Measurements from ENCODE around the gene CC2D1A.
A peak's percentile ranks its signal among the peaks of the same experiment; 100 is the strongest.

The CC2D1A gene

GRCh38 chr19:13952154-13952930 lies 46.3 kb downstream of the CC2D1A start, which contains the start of gene DCAF15:
TSS of gene DCAF15 (plus strand) at chr19:13952509. CDS start at chr19:13952513, 4 bp downstream.
- Histone ChIP-seq H3K27me3 (ENCODE audit: insufficient read depth, insufficient read length) (no peaks in the 10 kb centered on the region), H3K9me3 (ENCODE audit: insufficient read depth, low read length) (no peaks in the 10 kb centered on the region), H3K4me1 (ENCODE audit: insufficient read depth, insufficient read length) (peaks cover 9% of the 10 kb centered on the region), H3K4me3 (ENCODE audit: insufficient read length, low read depth) (peak within 1 kb of the TSS; percentile 88), H3K9ac (ENCODE audit: insufficient read length, low read depth) (peak within 1 kb of the TSS; percentile 83), H3K36me3 (ENCODE audit: insufficient read depth, insufficient read length, low read length) (peaks cover 40% of the 10 kb centered on the region)
- peak; percentile 100 for DNase-seq (ENCODE audit: low read depth, low spot score)
- no peak for TF ChIP-seq ZNF274 (IDR thresholded peaks at IDR 0.05; ENCODE audit: low read depth, low read length)
- TF ChIP-seq YY1 (IDR thresholded peaks at IDR 0.05; ENCODE audit: insufficient read depth, insufficient read length): peak; percentile 70

GRCh38 chr19:13952931-13953531 lies 47.0 kb downstream of the CC2D1A start:
- Histone ChIP-seq H3K9ac (ENCODE audit: insufficient read length, low read depth) (peak overlapping the region; percentile 76), H3K4me1 (ENCODE audit: insufficient read depth, insufficient read length) (peaks cover 9% of the 10 kb centered on the region), H3K9me3 (ENCODE audit: insufficient read depth, low read length) (no peaks in the 10 kb centered on the region), H3K4me3 (ENCODE audit: insufficient read length, low read depth) (peak overlapping the region; percentile 88), H3K27me3 (ENCODE audit: insufficient read depth, insufficient read length) (no peaks in the 10 kb centered on the region), H3K36me3 (ENCODE audit: insufficient read depth, insufficient read length, low read length) (peaks cover 47% of the 10 kb centered on the region)
- TF ChIP-seq ZNF274 (IDR thresholded peaks at IDR 0.05; ENCODE audit: low read depth, low read length) (no peak), YY1 (IDR thresholded peaks at IDR 0.05; ENCODE audit: insufficient read depth, insufficient read length) (no peak), SUZ12 (IDR thresholded peaks at IDR 0.05; ENCODE audit: extremely low read depth, insufficient read depth, insufficient read length) (no peak)
- DNase-seq (ENCODE audit: low read depth, low spot score): no peak

GRCh38 chr19:13954185-13954584 lies 48.2 kb downstream of the CC2D1A start:
- H3K4me1 ChIP-seq (ENCODE audit: insufficient read depth, insufficient read length): peaks cover 11% of the 10 kb centered on the region
- H3K9ac ChIP-seq (ENCODE audit: insufficient read length, low read depth): no peak overlapping the region
- TF ChIP-seq ZNF274 (IDR thresholded peaks at IDR 0.05; ENCODE audit: low read depth, low read length): no peak
- TF ChIP-seq SUZ12 (IDR thresholded peaks at IDR 0.05; ENCODE audit: extremely low read depth, insufficient read depth, insufficient read length): no peak
- TF ChIP-seq YY1 (IDR thresholded peaks at IDR 0.05; ENCODE audit: insufficient read depth, insufficient read length): no peak
- no peaks in the 10 kb centered on the region for H3K9me3 ChIP-seq (ENCODE audit: insufficient read depth, low read length)
- no peak for DNase-seq (ENCODE audit: low read depth, low spot score)
- no peaks in the 10 kb centered on the region for H3K27me3 ChIP-seq (ENCODE audit: insufficient read depth, insufficient read length)
- no peak overlapping the region for H3K4me3 ChIP-seq (ENCODE audit: insufficient read length, low read depth)
- peaks cover 59% of the 10 kb centered on the region for H3K36me3 ChIP-seq (ENCODE audit: insufficient read depth, insufficient read length, low read length)

- TF ChIP-seq SUZ12 (IDR thresholded peaks at IDR 0.05; ENCODE audit: extremely low read depth, insufficient read depth, insufficient read length) (no peak), YY1 (IDR thresholded peaks at IDR 0.05; ENCODE audit: insufficient read depth, insufficient read length) (no peak), ZNF274 (IDR thresholded peaks at IDR 0.05; ENCODE audit: low read depth, low read length) (no peak)
- Histone ChIP-seq H3K9ac (ENCODE audit: insufficient read length, low read depth) (no peak overlapping the region), H3K4me3 (ENCODE audit: insufficient read length, low read depth) (no peak overlapping the region), H3K27me3 (ENCODE audit: insufficient read depth, insufficient read length) (no peaks in the 10 kb centered on the region), H3K4me1 (ENCODE audit: insufficient read depth, insufficient read length) (peaks cover 20% of the 10 kb centered on the region), H3K36me3 (ENCODE audit: insufficient read depth, insufficient read length, low read length) (peaks cover 75% of the 10 kb centered on the region), H3K9me3 (ENCODE audit: insufficient read depth, low read length) (no peaks in the 10 kb centered on the region)
- DNase-seq (ENCODE audit: low read depth, low spot score): no peak
Measured at GRCh38 chr19:13955662-13956364, 49.8 kb downstream of the CC2D1A start.

- Histone ChIP-seq H3K27me3 (ENCODE audit: insufficient read depth, insufficient read length) (no peaks in the 10 kb centered on the region), H3K9me3 (ENCODE audit: insufficient read depth, low read length) (no peaks in the 10 kb centered on the region), H3K36me3 (ENCODE audit: insufficient read depth, insufficient read length, low read length) (peaks cover 79% of the 10 kb centered on the region), H3K4me3 (ENCODE audit: insufficient read length, low read depth) (no peak overlapping the region), H3K4me1 (ENCODE audit: insufficient read depth, insufficient read length) (peaks cover 20% of the 10 kb centered on the region), H3K9ac (ENCODE audit: insufficient read length, low read depth) (no peak overlapping the region)
- TF ChIP-seq ZNF274 (IDR thresholded peaks at IDR 0.05; ENCODE audit: low read depth, low read length) (no peak), SUZ12 (IDR thresholded peaks at IDR 0.05; ENCODE audit: extremely low read depth, insufficient read depth, insufficient read length) (no peak), YY1 (IDR thresholded peaks at IDR 0.05; ENCODE audit: insufficient read depth, insufficient read length) (no peak)
- DNase-seq (ENCODE audit: low read depth, low spot score): no peak
Measured at GRCh38 chr19:13956365-13956744, 50.4 kb downstream of the CC2D1A start.

- Histone ChIP-seq H3K36me3 (ENCODE audit: insufficient read depth, insufficient read length, low read length) (peaks cover 86% of the 10 kb centered on the region), H3K27me3 (ENCODE audit: insufficient read depth, insufficient read length) (no peaks in the 10 kb centered on the region), H3K9ac (ENCODE audit: insufficient read length, low read depth) (no peak overlapping the region), H3K4me1 (ENCODE audit: insufficient read depth, insufficient read length) (peaks cover 22% of the 10 kb centered on the region), H3K4me3 (ENCODE audit: insufficient read length, low read depth) (no peak overlapping the region), H3K9me3 (ENCODE audit: insufficient read depth, low read length) (no peaks in the 10 kb centered on the region)
- DNase-seq (ENCODE audit: low read depth, low spot score): no peak
- no peak for TF ChIP-seq ZNF274 (IDR thresholded peaks at IDR 0.05; ENCODE audit: low read depth, low read length)
- TF ChIP-seq SUZ12 (IDR thresholded peaks at IDR 0.05; ENCODE audit: extremely low read depth, insufficient read depth, insufficient read length): no peak
- no peak for TF ChIP-seq YY1 (IDR thresholded peaks at IDR 0.05; ENCODE audit: insufficient read depth, insufficient read length)
Measured at GRCh38 chr19:13957051-13957450, 51.0 kb downstream of the CC2D1A start.

- Histone ChIP-seq H3K27me3 (ENCODE audit: insufficient read depth, insufficient read length) (no peaks in the 10 kb centered on the region), H3K9me3 (ENCODE audit: insufficient read depth, low read length) (no peaks in the 10 kb centered on the region), H3K4me1 (ENCODE audit: insufficient read depth, insufficient read length) (peaks cover 28% of the 10 kb centered on the region), H3K9ac (ENCODE audit: insufficient read length, low read depth) (no peak overlapping the region), H3K36me3 (ENCODE audit: insufficient read depth, insufficient read length, low read length) (peaks cover 92% of the 10 kb centered on the region), H3K4me3 (ENCODE audit: insufficient read length, low read depth) (no peak overlapping the region)
- TF ChIP-seq YY1 (IDR thresholded peaks at IDR 0.05; ENCODE audit: insufficient read depth, insufficient read length) (no peak), ZNF274 (IDR thresholded peaks at IDR 0.05; ENCODE audit: low read depth, low read length) (no peak), SUZ12 (IDR thresholded peaks at IDR 0.05; ENCODE audit: extremely low read depth, insufficient read depth, insufficient read length) (no peak)
- no peak for DNase-seq (ENCODE audit: low read depth, low spot score)
Measured at GRCh38 chr19:13958043-13958442, 52.0 kb downstream of the CC2D1A start.

All from NT2/D1 (cell line).